CD4-positive, alpha-beta T cell treated with Interleukin-15 for 1 hour (primary cell): ENCODE measurements around the gene MT3.

Experiments used
- DNase-seq: peaks from one replicate; pipeline ENCODE4 v3.0.0-alpha.2; 2020

MT3 gene

DNA sequence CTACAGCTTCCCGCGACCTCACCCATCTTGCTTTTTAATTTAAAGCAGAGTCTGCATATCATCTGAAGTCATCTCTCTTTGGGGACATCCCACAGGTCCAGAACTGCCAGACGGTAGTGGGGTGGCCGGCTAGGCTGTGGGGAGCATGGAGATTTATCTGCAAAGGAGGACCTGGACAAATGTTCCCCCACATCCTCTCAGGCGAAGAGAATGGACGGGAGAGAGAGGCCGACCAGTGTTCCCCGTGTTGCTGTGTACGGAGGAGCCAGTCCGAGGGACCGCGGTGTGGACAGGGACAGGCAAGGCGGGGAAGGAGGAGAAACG is 42.5 kb downstream of the MT3 start:
- DNase-seq, result no peak

DNA sequence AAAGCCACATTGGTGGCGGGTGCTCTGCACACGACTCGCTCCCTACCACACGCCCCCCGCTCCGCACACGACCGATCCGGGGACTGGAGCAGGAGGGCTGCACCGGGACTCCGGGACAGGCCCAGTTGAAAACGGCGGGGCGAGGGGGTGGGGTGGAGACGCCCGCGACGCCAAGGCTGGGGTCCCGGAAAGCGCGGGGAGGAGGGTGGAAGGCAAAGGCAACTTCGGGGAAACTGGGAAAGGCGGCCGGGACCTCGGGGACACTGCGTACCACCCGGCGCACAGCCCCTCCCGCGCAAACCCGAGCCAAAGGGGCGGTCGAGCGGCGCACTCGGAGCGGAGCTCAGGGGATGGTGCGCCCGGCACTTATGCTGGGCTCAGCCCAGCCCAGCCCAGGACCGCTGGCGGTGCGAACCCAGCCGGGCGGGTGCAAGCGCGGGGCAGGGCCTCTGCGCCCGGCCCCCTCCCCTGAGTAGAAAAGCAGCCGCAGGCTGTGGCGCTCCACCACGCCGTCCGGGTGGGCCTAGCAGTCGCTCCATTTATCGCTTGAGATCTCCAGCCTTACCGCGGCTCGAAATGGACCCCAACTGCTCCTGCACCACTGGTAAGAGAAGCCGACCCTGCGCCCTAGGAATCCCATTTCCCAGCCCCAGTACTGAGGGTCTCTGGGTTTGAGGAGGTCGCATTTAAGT is 43.0 kb downstream of the MT3 start, which contains the start of gene MT1M:
Gene MT1M (plus strand): TSS at position 504 of the 692 bp plus-strand sequence. CDS start 73 bp downstream, at position 577.
- DNase-seq, result no peak

DNA sequence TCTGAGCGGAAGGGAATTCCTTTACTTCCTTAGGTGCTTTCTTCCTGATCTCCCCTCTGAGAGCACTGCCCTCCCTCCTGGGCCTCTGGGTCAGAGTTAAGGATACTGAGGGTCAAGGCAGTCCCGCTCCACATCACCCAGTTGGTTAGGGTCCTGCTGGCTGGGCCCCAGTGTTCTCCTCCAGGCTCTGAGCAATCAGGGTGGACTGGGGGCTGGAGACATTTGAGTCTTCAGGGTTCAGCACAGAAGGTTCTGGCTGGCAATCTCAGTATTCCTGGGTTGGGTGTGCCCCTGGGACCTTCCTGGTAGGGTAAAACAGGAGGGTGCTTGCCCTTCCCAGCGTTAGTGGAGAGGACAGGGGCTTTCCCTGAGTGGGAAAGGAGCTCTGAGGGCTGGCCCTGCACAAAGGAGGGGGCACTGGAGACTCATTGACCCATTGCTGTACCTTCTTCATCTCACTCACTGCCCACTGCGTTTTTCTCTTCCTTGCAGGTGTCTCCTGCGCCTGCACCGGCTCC is 43.6 kb downstream of the MT3 start:
- DNase-seq, result no peak

DNA sequence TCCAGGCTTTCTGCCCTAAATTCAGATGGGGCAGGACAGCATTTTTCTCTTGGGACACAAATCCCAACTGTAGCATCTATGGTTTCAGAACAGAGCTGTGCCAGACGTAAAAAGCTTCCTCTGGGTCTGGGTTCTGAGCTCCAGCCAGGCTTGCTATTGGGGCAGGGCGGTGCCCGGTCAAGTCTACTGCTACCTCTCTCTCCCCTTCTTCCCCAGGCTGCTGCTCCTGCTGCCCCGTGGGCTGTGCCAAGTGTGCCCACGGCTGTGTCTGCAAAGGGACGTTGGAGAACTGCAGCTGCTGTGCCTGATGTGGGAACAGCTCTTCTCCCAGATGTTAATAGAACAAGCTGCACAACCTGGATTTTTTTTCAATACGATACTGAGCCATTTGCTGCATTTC is 44.2 kb downstream of the MT3 start:
- no peak for DNase-seq

DNA sequence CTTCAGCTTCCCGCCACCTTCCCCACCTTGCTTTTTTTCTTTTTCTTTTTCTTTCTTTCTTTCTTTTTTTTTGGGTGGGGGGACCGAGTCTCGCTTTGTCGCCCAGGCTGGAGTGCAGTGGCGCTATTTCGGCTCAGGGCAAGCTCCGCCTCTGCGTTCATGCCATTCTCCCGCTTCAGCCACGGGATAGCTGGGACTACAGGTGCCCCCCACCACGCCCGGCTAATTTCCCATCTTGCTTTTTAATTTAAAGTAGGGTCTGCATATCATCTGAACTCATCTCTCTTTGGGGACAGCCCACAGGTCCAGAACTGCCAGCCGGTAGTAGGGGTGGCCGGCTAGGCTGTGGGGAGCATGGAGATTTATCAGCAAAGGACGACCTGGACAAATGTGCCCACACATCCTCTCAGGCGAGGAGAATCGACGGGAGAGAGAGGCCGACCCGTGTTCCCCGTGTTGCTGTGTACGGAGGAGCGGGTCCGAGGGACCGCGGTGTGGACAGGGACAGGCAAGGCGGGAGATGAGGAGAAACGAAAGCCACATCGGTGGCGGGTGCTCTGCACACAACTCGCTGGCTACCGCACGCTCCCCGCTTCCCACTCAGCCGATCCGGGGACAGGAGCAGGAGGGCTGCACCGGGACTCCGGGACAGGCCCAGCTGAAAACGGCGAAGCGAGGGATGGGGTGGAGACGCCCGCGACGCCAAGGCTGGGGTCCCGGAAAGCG is 45.5 kb downstream of the MT3 start:
- DNase-seq, result no peak

DNA sequence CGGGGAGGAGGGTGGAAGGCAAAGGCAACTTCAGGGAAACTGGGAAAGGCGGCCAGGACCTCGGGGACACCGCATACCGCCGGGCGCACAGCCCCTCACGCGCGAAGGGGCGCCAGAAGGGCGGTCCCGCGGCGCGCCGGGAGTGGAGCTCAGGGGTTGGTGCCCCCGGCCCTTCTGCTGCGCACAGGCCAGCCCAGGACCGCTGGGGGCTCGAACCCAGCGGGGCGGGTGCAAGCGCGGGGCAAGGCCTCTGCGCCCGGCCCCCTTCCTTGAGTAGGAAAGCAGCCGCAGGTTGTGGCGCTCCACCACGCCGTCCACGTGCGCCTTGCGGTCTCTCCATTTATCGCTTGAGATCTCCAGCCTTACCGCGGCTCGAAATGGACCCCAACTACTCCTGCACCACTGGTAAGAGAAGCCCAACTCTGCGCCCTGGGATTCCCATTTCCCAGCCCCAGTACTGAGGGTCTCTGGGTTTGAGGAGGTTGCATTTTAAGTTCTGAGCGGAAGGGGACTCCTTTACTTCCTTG is 46.2 kb downstream of the MT3 start:
- no peak for DNase-seq

DNA sequence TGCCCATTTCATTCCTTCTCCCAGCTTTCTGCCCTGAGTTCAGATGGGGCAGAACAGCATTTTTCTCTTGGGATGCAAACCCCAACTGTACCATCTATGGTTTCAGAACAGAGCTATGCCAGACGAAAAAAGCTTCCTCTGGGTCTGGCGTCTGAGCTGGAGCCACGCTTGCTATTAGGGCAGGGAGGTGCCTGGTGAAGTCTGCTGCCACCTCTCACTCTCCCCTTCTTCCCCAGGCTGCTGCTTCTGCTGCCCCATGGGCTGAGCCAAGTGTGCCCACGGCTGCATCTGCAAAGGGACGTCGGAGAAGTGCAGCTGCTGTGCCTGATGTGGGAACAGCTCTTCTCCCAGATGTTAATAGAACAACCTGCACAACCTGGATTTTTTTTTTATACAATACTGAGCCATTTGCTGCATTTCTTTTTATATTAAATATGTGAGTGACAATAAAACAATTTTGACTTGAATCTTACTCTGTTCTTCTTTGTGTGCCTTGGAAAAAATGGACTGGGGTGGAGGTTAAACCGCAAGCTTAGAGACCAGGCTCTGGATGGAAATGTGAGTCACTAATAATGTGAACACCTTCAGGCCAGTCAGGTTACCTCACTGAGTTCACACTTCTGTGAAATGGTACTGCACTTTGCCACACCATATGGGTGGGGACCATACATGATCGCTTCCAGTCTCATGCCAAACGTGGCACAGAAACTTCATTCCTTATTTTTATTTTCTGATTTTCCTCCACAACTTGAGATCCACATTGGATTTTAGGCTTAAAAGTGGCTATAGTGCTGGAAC is 47.5 kb downstream of the MT3 start:
- DNase-seq, result no peak

DNA sequence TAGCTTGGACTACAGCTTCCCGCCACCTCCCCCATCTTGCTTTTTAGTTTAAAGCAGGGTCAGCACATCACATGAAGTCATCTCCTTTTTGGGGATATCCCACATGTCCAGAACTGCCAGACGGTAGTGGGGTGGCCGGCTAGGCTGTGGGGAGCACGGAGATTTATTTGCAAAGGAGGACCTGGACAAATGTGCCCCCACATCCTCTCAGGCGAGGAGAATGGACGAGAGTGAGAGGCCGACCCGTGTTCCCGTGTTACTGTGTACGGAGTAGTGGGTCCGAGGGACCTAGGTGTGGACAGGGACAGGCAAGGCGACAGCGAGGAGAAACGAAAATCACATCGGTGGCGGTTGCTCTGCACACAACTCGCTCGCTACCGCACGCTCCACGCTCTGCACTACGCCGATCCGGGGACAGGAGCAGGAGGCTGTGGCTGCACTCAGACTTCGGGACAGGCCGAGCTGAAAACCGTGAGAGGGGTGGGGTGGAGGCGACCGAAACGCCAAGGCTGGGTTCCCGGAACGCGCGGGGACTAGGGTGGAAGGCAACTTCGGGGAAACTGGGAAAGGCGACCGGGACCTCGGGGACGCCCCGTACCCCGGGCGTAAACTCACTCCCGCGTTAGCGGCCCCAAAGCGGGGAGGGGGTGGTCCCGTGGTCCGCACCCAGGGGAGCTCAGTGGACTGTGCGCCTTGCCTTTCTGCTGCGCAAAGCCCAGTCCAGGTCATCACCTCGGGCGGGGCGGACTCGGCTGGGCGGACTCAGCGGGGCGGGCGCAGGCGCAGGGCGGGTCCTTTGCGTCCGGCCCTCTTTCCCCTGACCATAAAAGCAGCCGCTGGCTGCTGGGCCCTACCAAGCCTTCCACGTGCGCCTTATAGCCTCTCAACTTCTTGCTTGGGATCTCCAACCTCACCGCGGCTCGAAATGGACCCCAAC is 48.8 kb downstream of the MT3 start, which contains the start of gene MT1A:
Gene MT1A (plus strand): TSS at position 853 of the 937 bp plus-strand sequence. CDS start 73 bp downstream, at position 926.
- no peak for DNase-seq

DNA sequence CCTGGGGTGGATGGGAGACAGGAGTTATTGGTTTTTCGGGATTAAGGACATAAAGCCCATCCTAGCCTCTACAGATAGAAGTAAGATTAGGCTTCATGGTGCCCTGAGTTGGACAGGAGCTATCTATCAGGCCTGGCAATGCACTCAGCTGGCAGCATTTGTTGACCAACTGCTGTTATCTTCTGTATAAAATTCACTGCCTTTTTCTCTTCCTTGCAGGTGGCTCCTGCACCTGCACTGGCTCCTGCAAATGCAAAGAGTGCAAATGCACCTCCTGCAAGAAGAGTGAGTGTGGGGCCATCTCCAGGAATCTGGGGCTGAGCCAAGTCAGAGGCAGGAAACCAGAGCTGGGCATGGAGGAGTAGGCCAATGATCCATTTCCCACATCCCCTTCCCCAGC is 49.7 kb downstream of the MT3 start:
- DNase-seq, result no peak

DNA sequence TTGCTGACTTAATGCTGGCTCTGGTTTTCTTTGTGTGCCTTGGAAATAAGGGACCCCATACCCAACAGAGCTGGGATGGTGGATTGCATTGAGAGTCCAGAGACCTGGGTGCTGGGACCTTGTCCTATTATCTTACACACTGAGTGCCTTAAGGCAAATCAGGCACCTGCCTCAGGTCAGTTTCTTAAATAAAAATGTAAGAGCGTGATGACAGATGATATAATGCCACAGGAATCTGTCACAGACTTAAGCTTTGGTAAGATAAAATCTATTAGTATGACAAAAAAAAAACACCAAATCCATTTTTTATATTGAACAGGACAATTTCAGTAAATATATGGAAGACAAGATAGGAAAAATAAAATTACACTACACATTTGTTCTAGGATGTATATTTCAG is 50.7 kb downstream of the MT3 start:
- no peak for DNase-seq
